A549 (cell line): ENCODE results near the gene RAB11FIP5. TPM values are rescaled to one million over a fixed set of nuclear protein-coding genes. Genes with fewer than 3 reads are reported as not detected.

Experiments
- ATAC-seq, 2 experiments: fragments of 200-7000 bp in 1 of 2; fragments of >200 bp in 1 of 2; cut with Nextera tagmentation in 1 of 2; cut with Tn5 transposase in 1 of 2; 3 replicates each; pipeline versions ENCODE4 v1.8.0 to v1.9.1; 2018 to 2020; ENCODE audit warnings: mild to moderate bottlenecking in 1 of 2, moderate library complexity in 1 of 2
- CTCF ChIA-PET: fragments of 300-600 bp; sonication (Branson Sonifier 250); formaldehyde crosslinking; extraction: SDS; loops from one replicate; lab custom pipeline; 2021; ENCODE audit warnings: antibody characterized with exemption, inconsistent platforms; lab: Yijun Ruan, JAX
- POLR2A ChIA-PET: fragments of 350-600 bp; formaldehyde crosslinking; extraction: SDS; loops from one replicate; lab custom pipeline; 2021; ENCODE audit warnings: antibody characterized with exemption, inconsistent platforms; lab: Yijun Ruan, JAX
- DNase-seq, 2 experiments: peaks; one replicate each; pipeline versions ENCODE4 v3.0.0 to v3.0.0-alpha.2; 2011 to 2016; ENCODE audit warnings: low read depth in 1 of 2, low spot score in 1 of 2
- FAIRE-seq: peaks from 2 replicates; lab custom pipeline; 2011; peaks lifted over from hg19 to GRCh38; lab: Jason Lieb, UNC
- H3K27ac ChIP-seq, 2 experiments: fragments of >200 bp; sonication (Bioruptor Twin); formaldehyde crosslinking; 3 replicates each; pipeline ENCODE4 v1.5.1; 2016 to 2017
- H3K4me1 ChIP-seq: fragments of >200 bp; sonication (Bioruptor Twin); formaldehyde crosslinking; 3 replicates; pipeline ENCODE4 v1.6.1; 2016
- H3K4me2 ChIP-seq: fragments of >200 bp; sonication (Bioruptor Twin); formaldehyde crosslinking; 3 replicates; pipeline ENCODE4 v1.6.1; 2016
- H3K4me3 ChIP-seq: fragments of >200 bp; sonication (Bioruptor Twin); formaldehyde crosslinking; 3 replicates; pipeline ENCODE4 v1.5.1; 2016
- H3K9me3 ChIP-seq: fragments of >200 bp; sonication (Bioruptor Twin); formaldehyde crosslinking; 3 replicates; pipeline ENCODE4 v1.6.1; 2016
- CBX8 ChIP-seq: fragments of 200-600 bp; sonication (generic); IDR thresholded peaks from 2 replicates; pipeline ENCODE4 v1.6.1; 2016
- CHD4 ChIP-seq: fragments of 200-600 bp; sonication (generic); IDR thresholded peaks from 2 replicates; pipeline ENCODE4 v1.6.1; 2016; ENCODE audit warnings: antibody characterized with exemption, mild to moderate bottlenecking, borderline replicate concordance
- CTCF ChIP-seq: fragments of >200 bp; sonication (Bioruptor Twin); formaldehyde crosslinking; IDR thresholded peaks from 3 replicates; pipeline ENCODE4 v1.5.1; 2016
- E2F6 ChIP-seq: IDR thresholded peaks from 2 replicates; pipeline ENCODE4 v1.6.1; 2012; ENCODE audit warnings: low read depth, borderline replicate concordance
- ELK1 ChIP-seq: fragments of 150-350 bp; IDR thresholded peaks from 2 replicates; pipeline ENCODE4 v1.6.1; 2014; ENCODE audit warnings: low read depth, mild to moderate bottlenecking, low read length
- ESRRA ChIP-seq: fragments of 150-350 bp; IDR thresholded peaks from 2 replicates; pipeline ENCODE4 v1.6.1; 2014; ENCODE audit warnings: mild to moderate bottlenecking, low read length, borderline replicate concordance
- GATA3 ChIP-seq: IDR thresholded peaks from 2 replicates; pipeline ENCODE4 v1.6.1; 2012; ENCODE audit warnings: borderline replicate concordance
- HMGXB4 ChIP-seq: fragments of 250-450 bp; sonication (Bioruptor Pico); IDR thresholded peaks from 2 replicates; pipeline ENCODE4 v1.5.0; 2021; ENCODE audit warnings: mild to moderate bottlenecking, moderate library complexity, borderline replicate concordance
- HOXA7 ChIP-seq: fragments of 250-450 bp; sonication (Bioruptor Pico); IDR thresholded peaks from 2 replicates; pipeline ENCODE4 v1.5.0; 2020; ENCODE audit warnings: mild to moderate bottlenecking, moderate library complexity
- HOXB13 ChIP-seq: fragments of 250-450 bp; sonication (Bioruptor Pico); IDR thresholded peaks from 2 replicates; pipeline ENCODE4 v1.5.0; 2020; ENCODE audit warnings: low read depth, mild to moderate bottlenecking, moderate library complexity
- HOXB5 ChIP-seq: fragments of 250-450 bp; sonication (Bioruptor Pico); IDR thresholded peaks from 2 replicates; pipeline ENCODE4 v1.5.0; 2020; ENCODE audit warnings: mild to moderate bottlenecking, moderate library complexity
- JUN ChIP-seq, 2 experiments: fragments of >200 bp; sonication (Bioruptor Twin); formaldehyde crosslinking; IDR thresholded peaks; 2 replicates in 1 of 2; 3 replicates in 1 of 2; pipeline ENCODE4 v1.6.1; 2016 to 2017
- KDM5A ChIP-seq: fragments of 200-600 bp; sonication (generic); IDR thresholded peaks from 2 replicates; pipeline ENCODE4 v1.6.1; 2016; ENCODE audit warnings: antibody characterized with exemption, mild to moderate bottlenecking
- MAFK ChIP-seq: fragments of 450-650 bp; IDR thresholded peaks from 2 replicates; pipeline ENCODE4 v1.6.1; 2014; ENCODE audit not compliant: partially characterized antibody
- MYC ChIP-seq: IDR thresholded peaks from 2 replicates; pipeline ENCODE4 v1.6.1; 2012; ENCODE audit warnings: mild to moderate bottlenecking, inconsistent platforms, low read length, improper control_type of control experiment, borderline replicate concordance
- NFE2L2 ChIP-seq: fragments of 150-350 bp; conservative IDR thresholded peaks from 2 replicates; pipeline ENCODE4 v1.6.1; 2014; ENCODE audit warnings: low read length
- POLR2A ChIP-seq: IDR thresholded peaks from 2 replicates; pipeline ENCODE4 v1.6.1; 2012; ENCODE audit warnings: mild to moderate bottlenecking, low read length
- RAD21 ChIP-seq, 2 experiments: fragments of >200 bp in 1 of 2; sonication (Bioruptor Twin) in 1 of 2; formaldehyde crosslinking in 1 of 2; IDR thresholded peaks in 1 of 2; conservative IDR thresholded peaks in 1 of 2; 2 replicates in 1 of 2; 3 replicates in 1 of 2; pipeline ENCODE4 v1.6.1; 2012 to 2018; ENCODE audit warnings: inconsistent platforms in 1 of 2
- RNF2 ChIP-seq: fragments of 200-600 bp; sonication (generic); IDR thresholded peaks from 2 replicates; pipeline ENCODE4 v1.6.1; 2016; ENCODE audit warnings: low read depth, mild to moderate bottlenecking, antibody characterized with exemption, moderate library complexity, borderline replicate concordance
- SMC3 ChIP-seq: fragments of >200 bp; sonication (Bioruptor Twin); formaldehyde crosslinking; IDR thresholded peaks from 3 replicates; pipeline ENCODE4 v1.6.1; 2018; ENCODE audit warnings: inconsistent platforms
- TP53 ChIP-seq: fragments of 250-450 bp; sonication (Bioruptor Pico); IDR thresholded peaks from 2 replicates; pipeline ENCODE4 v1.5.0; 2021; ENCODE audit warnings: mild to moderate bottlenecking, moderate library complexity
- USF2 ChIP-seq: fragments of 450-650 bp; IDR thresholded peaks from 2 replicates; pipeline ENCODE4 v1.6.1; 2014; ENCODE audit warnings: antibody characterized with exemption
- ZC3H11A ChIP-seq: fragments of 450-650 bp; IDR thresholded peaks from 2 replicates; pipeline ENCODE4 v1.6.1; 2014; ENCODE audit warnings: antibody characterized with exemption, mild to moderate bottlenecking
- ZFP36 ChIP-seq: fragments of 450-650 bp; IDR thresholded peaks from 2 replicates; pipeline ENCODE4 v1.6.1; 2014; ENCODE audit warnings: borderline replicate concordance; ENCODE audit not compliant: partially characterized antibody
- ZSCAN20 ChIP-seq: fragments of 250-450 bp; sonication (Bioruptor Pico); IDR thresholded peaks from 2 replicates; pipeline ENCODE4 v1.8.0; 2022; ENCODE audit warnings: mild to moderate bottlenecking, moderate library complexity
- WGBS: methylation state at CpG from one replicate; pipeline ENCODE4 v1.1.6; 2017; ENCODE audit errors: missing lambda C conversion rate; 5-methylcytosine and 5-hydroxymethylcytosine counted together
- polyA plus RNA-seq, 4 experiments: library from polyadenylated mRNA; depleted of rRNA in 3 of 4; stranded (reverse); fragments of >200 nt; fragmentation: RNase III in 1 of 4; extraction: RNeasy Plus Mini Kit Qiagen cat#74134 plus additional on column Dnase treatment in 1 of 4; gene quantifications; 2 replicates in 3 of 4; 3 replicates in 1 of 4; pipeline ENCODE4 v1.2.3, GENCODE V29; 2011 to 2017

Gene RAB11FIP5
- polyA plus RNA-seq, 2 of the 4 experiments (the other 2 are of a cell fraction), result 21.6 to 21.8 TPM

- no peak for DNase-seq
- Histone ChIP-seq H3K27ac (no peak overlapping the region), H3K4me3 (no peak overlapping the region)
- CTCF ChIA-PET, result no interaction called here
- no peak for TF ChIP-seq GATA3
- no peak for TF ChIP-seq USF2
- TF ChIP-seq TP53 (CRISPR knock-in tag), result no peak
- TF ChIP-seq KDM5A, result no peak
- no peak for TF ChIP-seq SMC3
- TF ChIP-seq MAFK, result no peak
- TF ChIP-seq MYC, result no peak
- TF ChIP-seq CTCF, result no peak
- TF ChIP-seq E2F6, result no peak
- TF ChIP-seq CHD4, result no peak
- no peak for TF ChIP-seq ZC3H11A
- TF ChIP-seq ELK1, result no peak
- no peak for TF ChIP-seq HOXB5 (CRISPR knock-in tag)
- no peak for TF ChIP-seq RAD21 (conservative IDR thresholded peaks at IDR 0.05 in 1 of 2, IDR thresholded peaks at IDR 0.05 in 1 of 2)
- TF ChIP-seq ZSCAN20, result no peak
- TF ChIP-seq NFE2L2, result no peak
- TF ChIP-seq, all 56 proteins: peak for 0
- Histone ChIP-seq H3K9me3 (no peaks in the 10 kb centered on the region), H3K4me2 (no peak overlapping the region), H3K4me1 (0 out of 3 replicates have a peak, but pooled peaks cover 5% of the 10 kb centered on the region)
- WGBS, result 86% methylated on average over 5 of the region's 6 CpGs
- FAIRE-seq, result no peak
- POLR2A ChIA-PET, result no interaction called here
- peak; percentile 24 to 51; a peak in 2 of 6 replicates for ATAC-seq
Observed at GRCh38 chr2:73050121-73050545, 62.6 kb downstream of the RAB11FIP5 start.

GRCh38 chr2:73043929-73044832 is 68.6 kb downstream of the RAB11FIP5 start:
- no peaks in the 10 kb centered on the region for H3K4me1 ChIP-seq
- peak overlapping the region in 1 of 2 experiments; percentile 16; a peak in 1 of 6 replicates for H3K27ac ChIP-seq
- POLR2A ChIA-PET, result interaction anchor here (0.6 kb wide), 1 partner anchor 190 kb away, joined by 7 read pairs; the partner anchor contains the start of gene CCT7
- H3K9me3 ChIP-seq, result no peaks in the 10 kb centered on the region
- no peak for DNase-seq
- CTCF ChIA-PET, result interaction anchor here (1.1 to 1.5 kb wide), 4 partner anchors 10 to 1498 kb away, joined by 3 to 4 read pairs (median 4); no protein-coding TSS in a partner anchor
- peak in 1 of 2 experiments; percentile 40; a peak in 2 of 6 replicates for ATAC-seq
- no peak overlapping the region for H3K4me3 ChIP-seq
- H3K4me2 ChIP-seq, result no peak overlapping the region
- FAIRE-seq, result no peak
- 87% methylated on average over 12 of the region's 12 CpGs for WGBS
- TF ChIP-seq ZFP36 (no peak), MYC (no peak), POLR2A (no peak), CBX8 (no peak), ESRRA (no peak), RNF2 (no peak), USF2 (no peak), JUN (IDR thresholded peaks at IDR 0.05) (no peak), ELK1 (no peak), ZC3H11A (no peak), HOXB13 (CRISPR knock-in tag) (no peak), E2F6 (no peak), CHD4 (no peak), HOXA7 (CRISPR knock-in tag) (no peak), HMGXB4 (CRISPR knock-in tag) (no peak), TP53 (CRISPR knock-in tag) (no peak)
